ENCODE measurements around the gene ARL6IP5.

Gene ARL6IP5

GRCh38 chr3:69087030-69087791 lies 2.5 kb downstream of the ARL6IP5 start:
- DNase-seq = no peak

GRCh38 chr3:69088063-69088462 lies 3.3 kb downstream of the ARL6IP5 start:
- DNase-seq = no peak

- peak in 1 of 2 experiments; percentile 21 for DNase-seq
Observed at GRCh38 chr3:69090021-69090420, 5.3 kb downstream of the ARL6IP5 start.

GRCh38 chr3:69091389-69092029 lies 6.8 kb downstream of the ARL6IP5 start:
- no peak for DNase-seq

- no peak for DNase-seq
Observed at GRCh38 chr3:69092030-69092516, 7.3 kb downstream of the ARL6IP5 start.

DNA sequence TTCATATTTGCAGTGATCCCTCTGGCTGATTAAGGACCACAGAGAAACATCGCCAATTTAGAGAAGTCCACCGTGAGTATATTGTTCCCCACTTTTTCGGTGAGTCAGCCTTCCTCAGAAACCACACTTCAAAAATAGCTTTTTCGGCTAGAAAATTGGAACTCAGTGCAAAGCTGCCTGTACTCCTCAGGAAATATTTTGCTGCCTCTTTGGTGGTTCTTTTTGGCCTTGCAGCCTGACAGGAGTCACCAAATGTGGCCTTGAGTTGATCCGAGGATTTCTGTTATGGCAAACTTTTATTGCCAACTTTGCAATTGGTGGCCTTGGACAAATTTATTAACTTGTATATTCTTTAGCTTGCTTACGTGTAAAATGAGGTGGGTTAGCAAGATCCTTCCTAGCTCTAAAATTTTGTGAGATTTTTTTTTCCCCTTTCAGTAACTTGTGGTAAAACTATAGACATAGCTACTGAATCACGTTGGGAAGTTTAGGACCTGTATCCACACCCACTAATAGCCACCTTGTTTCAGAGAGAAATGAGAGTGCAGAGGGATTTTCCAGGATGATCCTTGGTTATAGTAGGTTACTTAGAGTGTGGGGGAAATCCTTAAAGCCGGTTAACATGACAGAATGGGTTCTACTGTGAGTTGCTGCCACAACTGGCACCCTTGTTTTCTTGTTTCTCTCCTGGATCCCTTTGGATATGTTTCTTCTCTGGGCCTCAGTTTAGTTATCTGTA lies 9.9 kb downstream of the ARL6IP5 start:
- no peak for DNase-seq

- DNase-seq = no peak
Observed at GRCh38 chr3:69095636-69096035, 10.9 kb downstream of the ARL6IP5 start.

DNA sequence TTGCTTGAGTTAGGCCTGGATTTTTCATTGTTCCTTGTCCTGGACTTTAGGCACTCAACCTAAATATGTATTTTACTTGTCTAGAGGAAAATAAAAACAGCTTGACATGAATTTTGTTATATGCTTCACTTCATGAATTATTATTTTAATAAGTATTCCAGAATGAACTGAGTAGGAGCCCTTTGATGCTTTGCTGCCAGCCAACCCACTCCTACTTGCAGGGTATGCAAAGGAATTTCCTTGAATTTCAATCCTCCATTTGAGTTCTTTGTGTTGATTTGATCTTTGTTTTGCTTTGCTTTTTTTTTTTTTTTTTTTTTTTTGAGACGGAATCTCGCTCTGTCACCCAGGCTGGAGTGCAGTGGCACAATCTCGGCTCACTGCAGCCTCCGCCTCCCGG lies 11.6 kb downstream of the ARL6IP5 start:
- no peak for DNase-seq

GRCh38 chr3:69097407-69098086 lies 12.8 kb downstream of the ARL6IP5 start:
- no peak for DNase-seq

DNA sequence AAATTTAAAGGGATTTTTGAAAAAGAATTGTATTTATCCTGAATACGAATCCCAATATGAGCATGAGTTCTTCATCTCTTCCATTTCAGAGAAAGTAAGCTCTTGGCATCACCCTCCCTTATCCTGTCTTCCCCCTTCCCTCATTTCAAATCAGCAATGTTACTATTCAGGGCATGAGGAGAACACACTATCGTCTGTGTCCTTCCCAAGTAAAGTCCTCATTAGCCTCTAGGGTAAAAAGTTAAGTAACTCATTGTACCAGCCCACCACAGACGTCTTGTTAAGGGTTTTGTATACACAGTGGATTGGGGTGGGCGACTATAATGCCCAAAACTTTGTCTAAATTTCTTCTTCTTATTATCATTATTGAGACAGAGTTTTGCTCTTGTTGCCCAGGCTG lies 14.8 kb downstream of the ARL6IP5 start:
- DNase-seq = no peak

DNA sequence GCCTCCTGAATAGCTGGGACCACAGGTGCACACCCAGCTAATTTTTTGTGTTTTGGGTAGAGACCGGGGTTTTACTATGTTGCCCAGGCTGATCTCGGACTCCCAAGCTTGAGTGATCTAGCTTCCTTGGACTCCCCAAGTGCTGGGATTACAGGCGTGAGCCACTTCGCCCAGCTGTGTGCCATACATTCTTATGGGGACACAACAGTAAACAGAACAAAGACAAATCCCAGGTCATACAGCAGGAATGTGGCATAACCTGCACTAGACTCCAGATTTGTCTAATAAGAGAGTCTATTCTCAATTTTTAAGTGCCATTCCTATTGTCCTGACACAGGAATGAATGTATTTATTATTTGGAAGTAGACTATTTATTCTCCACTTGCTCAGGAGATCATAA lies 17.6 kb downstream of the ARL6IP5 start:
- DNase-seq = no peak

DNA sequence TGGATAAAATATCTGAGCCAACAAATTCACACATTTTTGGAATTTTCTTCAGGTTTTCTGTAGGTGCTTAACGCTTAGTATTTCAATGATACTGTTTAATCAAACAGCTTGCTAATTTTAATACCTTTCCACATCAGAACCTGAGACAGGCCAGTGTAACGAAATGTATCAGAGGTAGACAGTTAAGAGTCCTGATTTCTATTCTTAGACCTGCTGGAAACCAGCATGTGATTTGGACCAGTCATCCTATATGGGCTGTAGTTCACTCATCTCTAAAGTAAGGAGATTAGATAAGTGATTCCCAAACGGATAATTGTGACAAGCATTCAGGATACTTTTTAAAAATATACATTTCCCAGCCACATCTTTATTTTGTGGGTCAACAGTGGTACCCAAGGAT lies 18.4 kb downstream of the ARL6IP5 start:
- no peak for DNase-seq

- no peak for DNase-seq
Observed at GRCh38 chr3:69104586-69104985, 19.8 kb downstream of the ARL6IP5 start.

DNA sequence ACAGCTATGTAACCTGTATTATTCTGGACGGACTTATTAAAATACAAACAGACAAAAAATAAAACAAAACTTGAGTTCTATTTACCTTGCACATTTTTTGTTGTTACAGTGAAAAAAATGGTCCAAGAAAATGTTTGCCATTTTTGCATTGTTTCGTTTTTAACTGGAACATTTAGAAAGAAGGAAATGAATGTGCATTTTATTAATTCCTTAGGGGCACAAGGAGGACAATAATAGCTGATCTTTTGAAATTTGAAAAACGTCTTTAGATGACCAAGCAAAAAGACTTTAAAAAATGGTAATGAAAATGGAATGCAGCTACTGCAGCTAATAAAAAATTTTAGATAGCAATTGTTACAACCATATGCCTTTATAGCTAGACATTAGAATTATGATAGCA lies 20.6 kb downstream of the ARL6IP5 start:
- no peak for DNase-seq

- no peak for DNase-seq
Observed at GRCh38 chr3:69107841-69108240, 23.1 kb downstream of the ARL6IP5 start.

- DNase-seq = no peak
Observed at GRCh38 chr3:69108811-69109210, 24.1 kb downstream of the ARL6IP5 start.

DNA sequence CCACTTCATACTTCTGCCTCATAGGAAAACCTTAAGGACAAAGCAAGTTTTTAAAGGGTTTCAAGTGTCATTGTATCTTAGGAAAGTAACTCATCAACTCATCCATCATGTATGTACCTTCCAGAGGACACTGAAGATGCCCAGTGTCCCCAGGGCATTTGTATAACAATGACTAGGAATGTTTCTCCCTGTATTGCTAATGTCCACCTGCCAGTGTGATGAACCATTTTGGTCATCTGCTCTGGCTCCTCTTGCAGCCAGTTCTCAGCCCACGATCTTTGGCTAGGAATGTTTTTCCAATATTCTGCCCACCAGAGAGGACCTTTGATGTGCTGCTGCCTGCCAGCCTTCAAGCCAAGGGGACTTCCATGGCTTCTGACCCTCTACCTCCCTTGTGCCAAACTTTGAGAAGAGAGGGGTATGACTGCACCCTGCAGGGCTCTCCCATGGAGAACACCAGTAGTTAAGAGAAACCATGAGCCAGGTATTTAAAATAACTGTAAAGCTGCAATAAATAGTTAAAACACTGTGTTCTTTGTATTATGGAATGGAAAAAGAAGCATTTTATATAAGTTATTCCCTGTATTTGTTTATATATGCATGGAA lies 26.3 kb downstream of the ARL6IP5 start:
- DNase-seq = no peak

DNA sequence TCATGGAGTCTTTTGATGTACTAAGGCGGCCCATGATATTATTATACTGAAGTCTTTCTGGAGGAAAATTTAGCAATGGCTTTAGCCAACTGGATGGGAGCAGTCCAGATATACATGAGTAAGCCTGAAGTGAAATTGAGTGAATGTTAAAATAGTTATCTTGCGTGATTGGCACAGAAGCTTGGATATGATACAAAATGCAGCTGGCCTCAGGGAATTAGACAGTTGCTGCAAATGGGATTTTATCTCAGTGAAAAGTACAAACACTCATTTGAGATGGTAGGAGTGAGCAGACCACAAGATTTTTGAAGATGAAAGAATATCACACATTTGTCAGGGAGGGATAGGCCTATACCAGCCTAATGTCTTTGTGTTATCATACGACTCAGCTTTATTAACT lies 28.8 kb downstream of the ARL6IP5 start:
- DNase-seq = no peak

DNA sequence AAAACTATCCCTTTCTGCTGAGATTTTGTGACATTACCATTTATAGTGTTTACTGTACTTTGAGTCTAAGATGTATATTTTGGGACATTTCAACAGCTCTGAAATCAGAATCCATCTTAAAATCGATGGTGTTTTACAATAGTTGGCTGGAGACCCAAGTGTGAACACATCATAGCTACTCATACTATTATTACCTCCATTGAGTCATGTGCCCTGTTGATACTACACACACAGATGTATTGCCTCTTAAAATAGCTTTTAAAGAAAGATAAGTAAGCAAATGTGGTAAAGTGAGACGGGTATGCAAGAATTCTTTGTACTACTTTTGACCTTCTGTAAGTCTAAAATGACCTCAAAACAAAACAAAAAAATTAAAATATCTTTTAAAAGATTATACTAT lies 31.0 kb downstream of the ARL6IP5 start:
- DNase-seq = no peak

- no peak for DNase-seq
Observed at GRCh38 chr3:69116162-69116561, 31.4 kb downstream of the ARL6IP5 start.

DNA sequence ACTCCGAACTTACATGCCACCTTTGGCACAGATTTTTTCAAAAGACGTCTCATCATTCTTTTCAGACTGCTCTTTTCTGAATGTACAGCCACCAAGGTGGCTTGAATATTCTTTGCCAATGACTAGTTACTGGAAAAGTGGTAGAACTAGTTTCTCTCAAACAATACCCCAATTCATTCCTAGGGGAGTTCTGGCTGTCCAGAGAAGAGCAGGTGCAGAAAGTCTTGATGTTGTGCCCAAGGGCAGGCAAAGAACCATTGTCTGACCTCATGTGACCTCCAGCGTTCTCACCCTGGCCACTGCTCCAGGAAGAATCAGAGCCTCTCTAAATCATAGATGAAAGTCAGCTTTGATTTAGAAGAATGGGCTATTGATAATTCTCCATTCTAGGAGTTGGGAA lies 32.2 kb downstream of the ARL6IP5 start:
- no peak for DNase-seq

DNA sequence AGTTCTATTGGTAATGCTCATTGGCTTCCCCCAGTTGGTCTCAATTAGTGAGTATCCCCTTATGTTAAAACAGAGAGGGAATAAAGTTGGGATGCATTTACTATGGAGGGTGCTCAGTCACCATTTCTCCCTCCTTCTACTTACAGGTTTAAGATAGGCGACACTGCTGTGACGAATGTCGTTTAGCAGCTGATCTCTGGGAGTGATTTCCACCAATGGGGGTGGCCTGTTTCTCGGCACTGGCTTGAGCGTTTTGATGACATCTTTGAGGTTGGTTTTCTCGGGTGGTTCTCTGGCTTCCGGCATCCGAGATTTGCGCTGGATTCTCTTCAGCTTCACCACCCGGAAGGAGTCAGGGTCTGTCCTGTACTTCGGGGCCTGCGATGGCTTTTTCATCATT lies 33.8 kb downstream of the ARL6IP5 start:
- no peak for DNase-seq

DNA sequence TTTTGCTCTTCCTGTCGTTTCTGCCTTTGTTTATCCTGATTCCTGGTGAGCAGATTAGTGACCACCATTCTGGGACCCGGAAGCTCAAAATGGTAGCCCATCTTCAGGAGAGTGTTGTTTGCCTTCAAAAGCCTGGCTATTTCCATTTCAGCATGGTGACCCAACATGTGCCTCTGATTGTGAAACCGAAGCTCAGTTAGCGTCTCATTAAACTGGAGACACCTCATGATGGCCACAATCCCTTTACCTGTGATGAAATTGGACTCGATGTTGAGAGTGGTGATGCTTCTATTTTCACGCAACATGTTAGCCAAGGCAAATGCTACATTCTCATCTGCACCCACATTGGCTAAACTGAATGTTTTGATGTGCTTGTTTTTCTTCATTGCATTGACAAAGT lies 34.4 kb downstream of the ARL6IP5 start:
- DNase-seq = no peak
